CD4-positive, alpha-beta T cell (primary cell): ENCODE results near the gene FLG. TPM values are rescaled to one million over a fixed set of nuclear protein-coding genes. Genes with fewer than 3 reads are reported as not detected.

Experiments used
- ATAC-seq: fragments of 200-7000 bp; cut with Tn5 transposase; one replicate; pipeline ENCODE4 v1.10.0; 2022; ENCODE audit warnings: mild to moderate bottlenecking; ENCODE audit not compliant: poor library complexity
- CTCF ChIA-PET: fragments of 350-600 bp; sonication (Branson Sonifier 250); formaldehyde crosslinking; loops from one replicate; lab custom pipeline; 2021; ENCODE audit warnings: antibody characterized with exemption, inconsistent platforms; lab: Charles Lee
- POLR2A ChIA-PET: fragments of 350-600 bp; sonication (Branson Sonifier 250); formaldehyde crosslinking; loops from one replicate; lab custom pipeline; 2021; ENCODE audit warnings: antibody characterized with exemption, inconsistent platforms; lab: Charles Lee
- DNase-seq, 14 experiments: peaks; one replicate each; pipeline ENCODE4 v3.0.0-alpha.2; 2013 to 2020; ENCODE audit warnings: mixed read lengths in 2 of 14
- H3K27ac ChIP-seq, 2 donors: one replicate each; pipeline versions ENCODE4 v1.5.1 to v1.7.0; 2013; ENCODE audit warnings: low read length in 2 of 2, low read depth in 1 of 2, mild to moderate bottlenecking in 1 of 2
- H3K27me3 ChIP-seq, 2 experiments: 1 replicate in 1 of 2; 2 replicates in 1 of 2; pipeline versions ENCODE4 v1.6.1 to v1.7.0; 2013; ENCODE audit warnings: low read length in 2 of 2, control low read depth in 1 of 2, mild to moderate bottlenecking in 1 of 2, moderate library complexity in 1 of 2; ENCODE audit not compliant: insufficient read depth in 2 of 2, control insufficient read depth in 1 of 2
- H3K36me3 ChIP-seq: one replicate; pipeline ENCODE4 v1.6.1; 2013; ENCODE audit warnings: low read length, control low read depth; ENCODE audit not compliant: insufficient read depth
- H3K4me1 ChIP-seq: one replicate; pipeline ENCODE4 v1.6.1; 2013; ENCODE audit warnings: low read length, control low read depth; ENCODE audit not compliant: insufficient read depth
- H3K4me3 ChIP-seq: one replicate; pipeline ENCODE4 v1.5.1; 2013; ENCODE audit warnings: mild to moderate bottlenecking, low read length, moderate library complexity
- H3K9me3 ChIP-seq, 2 experiments: 1 replicate in 1 of 2; 2 replicates in 1 of 2; pipeline versions ENCODE4 v1.6.1 to v1.7.0; 2013; ENCODE audit warnings: low read length in 2 of 2, mild to moderate bottlenecking in 2 of 2, control low read depth in 1 of 2, moderate library complexity in 1 of 2; ENCODE audit not compliant: control insufficient read depth in 1 of 2, insufficient read depth in 1 of 2
- H3K27ac Mint-ChIP-seq: one replicate; pipeline ENCODE4 v1.8.0; 2020; ENCODE audit warnings: mixed read lengths
- H3K27me3 Mint-ChIP-seq: one replicate; pipeline ENCODE4 v1.8.0; 2021; ENCODE audit warnings: mixed read lengths
- H3K36me3 Mint-ChIP-seq: one replicate; pipeline ENCODE4 v1.8.0; 2021; ENCODE audit warnings: low read depth, mixed read lengths
- H3K4me1 Mint-ChIP-seq: one replicate; pipeline ENCODE4 v1.8.0; 2021; ENCODE audit warnings: low read depth, mixed read lengths
- H3K4me3 Mint-ChIP-seq: one replicate; pipeline ENCODE4 v1.8.0; 2020; ENCODE audit warnings: mild to moderate bottlenecking, mixed read lengths
- H3K9me3 Mint-ChIP-seq: one replicate; pipeline ENCODE4 v1.8.0; 2020; ENCODE audit warnings: mixed read lengths
- CTCF ChIP-seq: fragments of 200-600 bp; IDR thresholded peaks from one replicate; pipeline ENCODE4 v1.8.0; 2022; ENCODE audit warnings: antibody characterized with exemption, mild to moderate bottlenecking
- intact Hi-C, 2 experiments: fragments of 100-400 bp; cut with DNase I in 1 of 2; cut with micrococcal nuclease in 1 of 2; formaldehyde crosslinking; loops; one replicate each; pipeline versions ENCODE4 v1.15.1 to v1.9.0; 2023 to 2025; cut with DNase I, micrococcal nuclease
- total RNA-seq, 174 experiments: library from RNA in 2 of 174; stranded (reverse) in 2 of 174; gene quantifications; one replicate each; pipeline ENCODE4 v1.2.3 and lab custom pipeline; 2021 to 2026

The FLG gene
- total RNA-seq, 2 experiments from 2014 or later: not detected

- H3K4me3 Mint-ChIP-seq: no peak overlapping the region
- intact Hi-C loops: loop anchor here (5.0 to 10.0 kb wide), 5 partner anchors 93 to 297 kb away; no protein-coding TSS in a partner anchor
- peaks cover 18% of the 10 kb centered on the region for H3K27me3 Mint-ChIP-seq
- CTCF ChIA-PET: no interaction called here
- H3K27me3 ChIP-seq: peaks cover 0 to 6% of the 10 kb centered on the region in 2 experiments
- POLR2A ChIA-PET: no interaction called here
- H3K9me3 Mint-ChIP-seq: no peaks in the 10 kb centered on the region
- H3K9me3 ChIP-seq: no peaks in the 10 kb centered on the region
- H3K27ac Mint-ChIP-seq: no peak overlapping the region
- H3K4me1 Mint-ChIP-seq: no peaks in the 10 kb centered on the region
- no peak overlapping the region for H3K4me3 ChIP-seq
- no peaks in the 10 kb centered on the region for H3K36me3 Mint-ChIP-seq
- ATAC-seq (no peak), DNase-seq (no peak)
- no peaks in the 10 kb centered on the region for H3K4me1 ChIP-seq
- H3K36me3 ChIP-seq: no peaks in the 10 kb centered on the region
- TF ChIP-seq CTCF: no peak
- H3K27ac ChIP-seq: no peak overlapping the region
Measured at GRCh38 chr1:152349611-152350010, 24.6 kb upstream of the FLG start.

- no peak overlapping the region for H3K4me3 Mint-ChIP-seq
- POLR2A ChIA-PET: interaction anchor here (1.3 kb wide), 1 partner anchor 110 kb away, joined by 5 read pairs; no protein-coding TSS in a partner anchor
- Histone ChIP-seq H3K36me3 (no peaks in the 10 kb centered on the region), H3K9me3 (no peaks in the 10 kb centered on the region), H3K4me1 (no peaks in the 10 kb centered on the region), H3K4me3 (no peak overlapping the region), H3K27ac (no peak overlapping the region), H3K27me3 (peaks cover 0 to 9% of the 10 kb centered on the region in 2 experiments)
- ATAC-seq: no peak
- H3K9me3 Mint-ChIP-seq: no peaks in the 10 kb centered on the region
- no peaks in the 10 kb centered on the region for H3K4me1 Mint-ChIP-seq
- CTCF ChIA-PET: no interaction called here
- peaks cover 22% of the 10 kb centered on the region for H3K27me3 Mint-ChIP-seq
- H3K36me3 Mint-ChIP-seq: no peaks in the 10 kb centered on the region
- no peak overlapping the region for H3K27ac Mint-ChIP-seq
- no peak for TF ChIP-seq CTCF
- DNase-seq: no peak
- intact Hi-C loops: loop anchor here (5.0 to 10.0 kb wide), 5 partner anchors 94 to 296 kb away; no protein-coding TSS in a partner anchor
Measured at GRCh38 chr1:152348447-152348846, 23.4 kb upstream of the FLG start.

DNA sequence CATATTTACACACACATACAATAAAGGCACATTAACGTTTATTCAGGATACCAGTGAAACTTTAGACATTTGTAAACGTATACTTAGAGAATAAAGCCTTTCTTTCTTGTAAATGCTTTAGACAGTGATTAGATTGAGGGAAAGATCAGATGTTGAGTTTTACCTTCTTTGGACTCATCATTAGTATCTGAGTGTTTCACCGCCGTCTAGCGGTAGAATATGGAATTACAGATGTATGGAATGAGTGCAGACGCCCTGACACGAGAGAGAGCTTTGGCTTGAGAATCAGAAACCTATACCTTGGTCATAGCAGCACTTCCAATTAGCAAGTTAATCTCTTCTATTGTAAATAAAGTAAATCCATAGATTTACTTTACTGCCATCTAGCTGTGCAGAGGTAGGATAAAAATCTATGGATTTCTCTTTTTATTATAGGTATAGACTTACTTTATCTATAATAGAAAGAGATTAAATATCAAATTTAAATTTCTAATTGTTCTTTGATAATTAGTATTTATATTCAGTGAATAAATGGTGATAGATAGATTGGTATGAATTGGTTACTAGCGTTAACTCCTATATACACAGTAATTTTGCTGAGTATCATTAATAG is 22.2 kb upstream of the FLG start:
- Histone ChIP-seq H3K27ac (no peak overlapping the region), H3K36me3 (no peaks in the 10 kb centered on the region), H3K27me3 (peaks cover 0 to 11% of the 10 kb centered on the region in 2 experiments), H3K4me3 (no peak overlapping the region), H3K4me1 (no peaks in the 10 kb centered on the region), H3K9me3 (no peaks in the 10 kb centered on the region)
- H3K27ac Mint-ChIP-seq: no peak overlapping the region
- H3K9me3 Mint-ChIP-seq: no peaks in the 10 kb centered on the region
- peak; percentile 96 for TF ChIP-seq CTCF
- POLR2A ChIA-PET: interaction anchor here (1.3 kb wide), 1 partner anchor 111 kb away, joined by 5 read pairs; no protein-coding TSS in a partner anchor
- H3K4me3 Mint-ChIP-seq: no peak overlapping the region
- no peaks in the 10 kb centered on the region for H3K36me3 Mint-ChIP-seq
- H3K4me1 Mint-ChIP-seq: no peaks in the 10 kb centered on the region
- H3K27me3 Mint-ChIP-seq: peaks cover 29% of the 10 kb centered on the region
- DNase-seq: peak in 13 of 14 experiments; percentile 1 to 77 (median 34)
- ATAC-seq: peak; percentile 57
- CTCF ChIA-PET: interaction anchor here (1.0 to 1.5 kb wide), 4 partner anchors 17 to 111 kb away, joined by 3 to 9 read pairs (median 7); no protein-coding TSS in a partner anchor
- intact Hi-C loops: loop anchor here (2.0 to 10.0 kb wide), 6 partner anchors 95 to 295 kb away; no protein-coding TSS in a partner anchor
